ENCODE data around the gene SIGLEC6.

DNA sequence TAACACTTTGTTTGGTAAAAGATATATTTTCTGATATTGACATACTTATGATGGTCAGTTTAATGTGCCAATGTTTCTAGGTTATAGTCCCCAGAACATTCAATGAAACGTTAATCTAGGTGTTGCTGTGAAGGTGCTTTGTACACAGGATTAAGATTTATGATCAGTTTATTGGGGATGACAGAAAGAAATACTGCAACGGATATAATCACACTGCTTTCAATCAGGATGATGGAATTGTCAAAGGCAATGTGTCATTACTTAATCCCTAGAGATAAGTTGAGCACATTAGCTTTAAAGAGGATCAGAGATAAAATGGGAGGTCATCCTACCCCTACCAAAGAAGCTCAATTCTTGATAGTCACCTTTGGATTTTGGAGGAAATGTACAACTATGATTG is 17.5 kb downstream of the SIGLEC6 start:
- TF ChIP-seq EZH2 (IDR thresholded peaks at IDR 0.05; ENCODE audit: insufficient read depth, poor library complexity, severe bottlenecking) = no peak
- TF ChIP-seq EZH2phosphoT487 (IDR thresholded peaks at IDR 0.05; ENCODE audit: insufficient read depth, low read depth) = no peak
